Measurements from ENCODE around the gene TCF4. TPM values are rescaled to one million over a fixed set of nuclear protein-coding genes. Genes with fewer than 3 reads are reported as not detected.

Gene TCF4
- total RNA-seq, 1 donor from 2014 or later = 459 TPM

DNA sequence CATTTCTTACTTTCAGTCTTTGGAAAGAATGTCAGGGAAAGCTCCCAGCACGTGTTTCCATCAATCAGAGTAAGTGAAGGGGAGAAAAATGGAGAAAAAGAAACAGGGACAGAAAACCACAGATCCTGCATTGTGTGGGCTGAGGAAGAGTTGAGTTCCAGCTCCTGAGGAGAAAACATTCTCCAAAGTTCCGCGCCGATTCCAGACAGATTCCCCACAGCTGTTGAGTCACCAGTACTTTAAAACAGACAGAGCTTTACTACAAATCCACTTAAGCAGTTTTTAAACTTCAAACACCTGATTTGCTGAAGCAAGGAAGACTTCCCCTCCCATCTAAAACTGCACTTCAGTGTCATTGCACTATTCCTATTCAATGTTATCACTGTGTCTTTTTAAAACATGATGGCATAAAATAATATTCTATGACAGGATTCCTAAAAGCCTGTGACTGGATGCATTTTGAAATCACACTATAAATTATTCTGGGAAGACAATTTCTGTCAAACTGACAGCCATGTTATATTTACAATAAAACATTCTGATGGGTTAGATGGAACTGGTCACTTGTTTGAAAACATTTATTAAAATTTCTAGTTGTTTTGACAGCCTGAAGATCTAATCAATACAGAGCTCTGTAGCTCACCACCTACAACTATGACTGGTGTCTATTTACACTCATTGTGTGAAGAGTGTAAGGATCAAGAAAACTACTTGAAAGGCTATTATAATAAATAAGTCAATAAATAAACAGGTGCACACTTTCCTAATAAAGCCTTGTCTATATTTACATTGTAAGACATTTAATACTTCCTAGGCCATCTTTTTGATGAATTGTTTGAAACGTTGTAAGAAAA lies 40.9 kb downstream of the TCF4 start:
- DNase-seq (ENCODE audit: low read depth in 2 of 2) = no peak

DNA sequence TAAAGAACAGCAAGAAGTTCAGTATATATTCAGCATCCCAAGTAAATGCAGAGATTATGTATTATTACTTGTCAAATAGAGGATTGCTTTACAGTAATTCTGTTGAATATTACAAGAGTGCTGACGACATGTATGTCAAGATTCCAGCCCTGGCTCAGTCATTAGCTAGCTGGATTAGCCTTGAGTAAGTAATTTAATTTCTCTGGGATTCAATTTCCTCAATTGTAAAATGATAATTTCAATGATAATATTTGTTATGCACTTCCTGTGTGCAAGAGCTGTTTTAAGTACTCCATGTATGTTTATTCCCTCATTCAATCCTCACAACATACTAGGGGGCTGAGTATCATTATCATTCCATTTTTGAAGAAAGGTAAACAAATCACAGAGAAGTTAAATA lies 44.0 kb downstream of the TCF4 start:
- no peak for DNase-seq (ENCODE audit: low read depth in 2 of 2)

DNA sequence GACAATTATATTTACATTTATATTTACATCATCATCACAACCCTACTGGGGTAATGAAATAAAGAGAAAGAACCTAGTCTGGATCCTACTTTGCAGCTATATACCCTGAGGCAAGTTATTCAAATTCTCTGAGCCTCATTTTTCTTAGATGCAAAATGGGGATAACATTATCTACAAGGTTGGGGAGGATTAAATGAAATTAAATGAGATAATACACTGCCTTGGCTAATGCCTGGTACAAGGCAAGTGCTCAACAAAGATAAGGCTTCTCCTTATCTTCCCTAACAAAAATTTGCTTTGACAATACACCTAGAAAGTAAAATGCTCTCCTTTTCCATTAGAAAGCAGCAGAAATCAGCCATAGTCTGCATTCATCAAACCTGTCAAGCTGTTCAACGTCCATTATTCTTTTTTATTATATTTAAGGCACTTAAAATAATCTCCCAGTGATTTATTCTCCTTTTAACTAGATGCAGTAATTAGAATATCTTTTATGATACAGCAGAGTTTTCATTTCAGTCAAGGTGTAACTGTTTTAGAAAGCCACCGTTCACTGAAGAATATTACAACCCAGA lies 44.8 kb downstream of the TCF4 start:
- DNase-seq (ENCODE audit: low read depth in 2 of 2) = no peak

DNA sequence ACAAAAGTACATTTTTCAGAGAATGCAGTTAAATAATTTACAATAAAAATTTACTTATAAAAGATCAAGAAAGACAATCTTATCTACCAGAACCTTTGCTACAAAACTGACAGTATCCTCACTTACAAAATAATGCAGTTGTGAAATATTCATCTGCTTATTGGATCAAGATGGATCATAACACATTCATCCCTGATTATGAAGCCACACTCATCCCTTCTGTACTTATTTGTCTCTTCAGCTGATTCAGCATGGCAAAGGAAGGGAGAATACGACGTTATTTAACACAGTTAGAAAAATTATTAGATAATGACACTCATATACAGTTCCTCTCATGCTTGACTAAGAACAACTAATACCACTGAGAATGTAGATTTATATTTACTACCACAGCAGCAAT lies 46.4 kb downstream of the TCF4 start:
- no peak for DNase-seq (ENCODE audit: low read depth in 2 of 2)

DNA sequence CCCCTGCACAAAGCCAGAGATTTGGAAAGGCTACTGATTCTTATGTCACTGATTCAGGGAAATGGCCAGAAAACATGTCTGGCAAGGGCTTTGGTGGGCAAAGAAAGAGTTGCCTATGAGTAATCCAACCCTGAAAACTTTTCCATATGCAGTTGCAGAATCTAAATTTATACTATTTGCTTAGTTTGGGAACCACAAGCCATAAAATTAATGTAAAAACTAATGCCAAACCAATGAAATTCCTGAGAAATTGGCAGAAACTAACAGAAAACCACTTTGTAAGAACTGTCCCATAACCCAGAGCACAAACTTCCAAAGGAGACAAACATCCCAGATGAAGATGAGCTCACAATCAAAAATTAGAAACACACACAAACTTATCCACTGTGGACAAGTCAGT lies 48.8 kb downstream of the TCF4 start:
- no peak for DNase-seq (ENCODE audit: low read depth in 2 of 2)

DNA sequence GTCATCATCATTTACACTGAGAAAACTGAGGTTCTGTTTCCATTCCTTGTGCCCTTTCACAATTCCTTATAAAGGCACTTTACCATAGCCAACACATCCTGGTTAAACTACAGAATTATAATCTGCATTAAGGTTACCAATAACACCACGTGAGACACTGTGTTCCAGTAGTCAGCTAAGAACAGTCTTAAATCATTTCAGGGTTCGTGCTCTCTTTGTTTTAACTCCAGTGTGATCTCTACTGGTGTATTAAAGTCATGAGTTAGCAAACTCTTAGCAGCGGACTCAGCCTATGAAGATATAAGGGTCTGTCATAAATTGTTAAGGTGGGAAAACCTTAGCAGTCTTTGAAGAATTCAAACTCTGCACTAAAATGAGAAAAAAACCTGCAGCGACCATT lies 53.0 kb downstream of the TCF4 start:
- DNase-seq (ENCODE audit: low read depth in 2 of 2) = no peak

DNA sequence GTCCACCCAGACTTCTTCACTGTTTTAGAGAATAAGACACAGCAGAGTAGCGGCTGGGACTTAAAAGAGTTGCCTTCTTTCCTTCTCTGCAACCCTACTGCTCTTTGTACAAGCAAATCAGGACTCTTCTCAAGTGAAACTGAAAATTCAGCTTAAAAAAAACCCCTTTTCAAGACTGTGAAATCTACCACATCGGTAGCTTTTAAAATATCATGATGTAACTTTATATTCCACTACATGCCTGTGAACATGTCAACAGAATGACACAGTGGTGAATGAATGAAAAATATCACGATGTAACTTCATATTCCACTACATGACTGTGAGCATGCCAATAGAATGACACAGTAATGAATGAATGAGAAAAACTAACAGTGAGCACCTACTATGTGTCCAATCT lies 53.4 kb downstream of the TCF4 start:
- DNase-seq (ENCODE audit: low read depth in 2 of 2) = no peak

DNA sequence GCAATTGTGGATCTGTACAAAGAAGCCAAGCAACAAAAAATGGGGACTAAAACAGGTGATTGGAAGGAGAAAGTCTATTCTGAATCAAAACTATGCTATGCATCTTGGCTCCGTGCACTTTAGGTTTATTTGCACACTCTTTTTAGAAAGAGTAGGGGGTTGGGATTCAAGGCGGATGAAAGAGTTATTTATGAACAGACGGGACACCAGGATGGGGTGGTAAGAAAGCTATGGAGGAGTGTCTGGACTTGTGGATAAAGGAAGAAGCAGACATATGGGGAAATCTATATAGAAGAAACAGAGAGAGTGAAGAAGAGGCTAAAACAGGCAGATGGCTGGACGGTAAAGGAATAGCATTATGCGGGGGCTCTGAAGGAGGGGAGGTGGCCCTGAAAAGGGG lies 57.8 kb downstream of the TCF4 start:
- no peak for DNase-seq (ENCODE audit: low read depth in 2 of 2)

DNA sequence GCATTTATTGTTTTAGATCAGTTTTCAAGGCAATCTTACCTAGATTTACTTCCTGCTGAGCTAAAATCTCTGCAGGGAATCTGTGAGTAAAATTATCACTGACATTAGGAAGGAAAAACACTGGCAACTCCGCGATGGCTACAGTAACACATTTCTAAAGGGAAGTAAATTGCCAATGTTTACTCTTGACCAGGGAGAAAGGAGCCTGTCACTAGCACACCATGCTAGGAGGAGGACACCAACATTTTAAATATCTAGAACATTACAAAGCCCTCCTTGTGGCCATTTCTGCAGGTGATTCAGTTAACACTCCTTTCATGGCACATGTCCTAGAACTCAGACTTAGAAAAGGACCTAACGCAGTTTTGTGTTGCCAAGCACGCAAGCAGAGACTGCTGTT lies 58.4 kb downstream of the TCF4 start:
- DNase-seq (ENCODE audit: low read depth in 2 of 2) = no peak

DNA sequence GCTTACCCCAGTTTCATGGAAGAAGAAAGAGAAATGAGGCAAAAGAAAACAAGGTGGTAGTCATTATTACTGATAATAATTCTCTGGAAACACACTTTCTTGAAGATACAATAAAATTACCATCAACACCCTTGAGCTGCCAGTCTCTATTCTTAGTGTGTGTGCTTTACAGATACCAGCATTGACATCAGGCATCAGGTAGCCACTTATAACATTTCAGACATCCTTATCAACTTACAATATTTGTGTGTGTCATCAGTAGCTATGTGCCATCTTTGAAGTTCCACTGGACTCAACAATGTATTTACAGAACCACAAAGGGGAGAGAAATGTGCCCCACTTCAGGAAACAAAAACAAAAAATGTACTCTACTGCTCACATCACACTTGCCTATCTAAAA lies 62.1 kb downstream of the TCF4 start:
- no peak for DNase-seq (ENCODE audit: low read depth in 2 of 2)

DNA sequence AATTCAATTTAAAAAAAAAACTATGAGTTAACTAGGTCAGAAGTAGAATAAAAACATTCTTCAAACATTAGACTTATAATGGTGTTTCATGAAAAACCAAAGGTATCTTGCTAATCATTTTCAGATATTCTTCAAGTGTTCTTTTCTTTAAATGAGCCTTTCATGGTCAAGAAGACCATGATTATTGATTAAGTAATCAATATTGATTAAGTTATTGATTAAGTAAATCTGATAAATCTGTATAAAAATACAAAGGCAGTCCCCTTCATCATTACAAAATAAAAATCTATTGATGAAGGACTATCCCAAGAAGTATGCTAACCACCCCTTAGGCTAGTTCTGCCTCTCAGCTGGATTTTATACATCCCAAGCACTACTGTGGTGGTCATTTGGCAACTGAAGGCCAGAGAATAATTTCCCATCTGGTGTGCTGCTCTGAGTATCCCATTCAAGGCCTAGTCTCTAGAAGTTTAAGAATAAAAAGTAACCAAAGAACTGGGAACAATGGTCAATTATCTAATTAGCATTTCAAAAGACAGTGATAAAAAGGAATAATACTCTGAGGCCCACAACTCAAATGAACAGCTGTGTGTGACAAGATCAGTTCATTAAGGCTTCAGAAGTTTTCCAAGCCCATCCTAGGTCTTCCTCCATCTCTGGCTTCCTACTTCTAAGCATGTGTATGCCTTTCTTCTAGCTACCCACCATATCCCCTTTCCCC lies 63.5 kb downstream of the TCF4 start:
- no peak for DNase-seq (ENCODE audit: low read depth in 2 of 2)

DNA sequence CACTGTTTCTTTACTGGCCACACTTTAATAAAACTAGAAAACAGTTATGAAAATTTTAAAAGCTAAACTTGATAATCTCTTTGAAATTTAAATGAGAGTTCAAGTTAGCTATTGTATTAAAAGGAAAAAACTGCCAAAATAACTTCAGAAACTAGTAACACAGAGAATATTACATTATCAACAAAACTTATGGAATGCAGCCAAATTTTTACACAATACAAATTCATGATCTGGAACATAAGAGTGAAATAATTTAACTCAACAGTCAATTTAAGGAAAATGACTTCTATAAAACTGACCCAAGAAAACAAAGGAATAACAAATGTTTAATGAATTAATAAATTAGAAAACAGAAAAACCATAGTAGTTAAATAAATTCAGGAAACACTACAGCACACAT lies 65.0 kb downstream of the TCF4 start:
- DNase-seq (ENCODE audit: low read depth in 2 of 2) = peak in 1 of 2 donors; percentile 51

DNA sequence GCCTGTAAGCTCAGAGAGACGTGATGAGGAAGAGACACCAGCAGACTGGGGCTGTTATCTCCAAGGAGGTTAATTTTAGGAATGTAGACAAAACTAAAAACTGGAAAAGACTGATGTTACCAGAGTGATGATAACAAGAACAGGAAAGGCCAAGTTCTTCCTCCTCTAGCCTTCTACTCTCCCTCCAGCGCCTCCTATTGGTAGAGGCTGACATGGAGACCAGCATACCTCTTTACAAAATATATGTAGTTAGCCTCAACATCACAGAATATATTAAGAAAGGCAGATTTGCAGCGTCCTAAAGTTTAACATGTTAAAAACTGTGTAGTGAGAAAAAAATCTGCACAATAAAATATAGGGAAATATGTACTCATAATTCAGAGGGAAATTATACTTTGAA lies 66.0 kb downstream of the TCF4 start:
- no peak for DNase-seq (ENCODE audit: low read depth in 2 of 2)

DNA sequence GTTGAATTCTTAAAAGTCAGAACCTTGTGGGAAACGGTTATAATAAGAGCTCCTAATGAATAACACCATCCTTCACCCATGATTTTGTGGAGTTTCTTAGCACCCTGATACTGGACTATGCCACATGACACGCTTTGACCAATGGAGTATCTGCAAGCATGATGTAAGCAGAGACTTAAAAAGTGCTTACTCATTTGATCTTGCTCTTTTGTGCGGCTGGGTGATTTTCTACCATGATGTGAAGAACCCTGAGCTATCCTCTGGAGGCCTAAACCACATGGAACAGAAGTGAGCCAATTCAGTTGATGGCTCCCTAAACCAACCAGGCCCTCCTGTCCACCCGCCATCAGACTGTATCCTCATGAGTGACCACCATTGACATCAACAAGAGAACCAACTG lies 70.9 kb downstream of the TCF4 start:
- no peak for DNase-seq (ENCODE audit: low read depth in 2 of 2)

DNA sequence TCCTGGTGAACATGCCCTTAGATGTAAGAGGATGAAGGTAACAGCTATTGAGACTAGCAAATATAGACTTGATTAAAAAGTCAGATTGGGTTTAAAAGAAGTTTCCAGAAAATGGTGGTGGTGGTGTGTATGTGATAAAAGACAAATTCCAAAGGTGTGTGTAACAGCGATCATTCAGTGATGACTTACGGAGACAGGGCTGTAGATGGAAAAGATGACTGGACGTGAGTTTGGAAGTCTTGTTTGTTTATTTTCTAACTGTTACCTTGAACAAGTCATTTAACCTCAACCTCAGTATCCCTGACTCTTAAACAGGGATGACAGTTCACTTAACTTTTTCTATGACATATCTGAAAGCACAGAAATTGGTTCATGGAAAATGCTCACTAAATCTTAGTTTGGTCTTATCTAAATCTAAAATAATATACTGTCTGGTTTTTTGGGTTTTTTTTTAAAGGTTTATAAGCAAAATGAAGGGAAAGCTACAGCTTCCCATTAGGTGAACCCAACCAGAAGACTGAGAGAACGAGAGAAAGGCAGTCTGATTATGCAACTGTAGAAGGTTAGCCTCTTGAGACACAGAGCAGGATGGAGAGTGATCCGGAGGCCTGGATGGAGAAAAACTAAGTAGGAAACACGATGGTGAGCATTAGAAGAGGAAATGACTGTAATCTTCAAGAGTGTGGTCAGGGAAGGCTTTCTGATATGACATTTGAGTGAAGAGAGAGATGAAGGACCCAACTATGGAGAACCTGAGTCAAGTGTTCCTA lies 71.9 kb downstream of the TCF4 start:
- DNase-seq (ENCODE audit: low read depth in 2 of 2) = peak in 1 of 2 donors; percentile 48

DNA sequence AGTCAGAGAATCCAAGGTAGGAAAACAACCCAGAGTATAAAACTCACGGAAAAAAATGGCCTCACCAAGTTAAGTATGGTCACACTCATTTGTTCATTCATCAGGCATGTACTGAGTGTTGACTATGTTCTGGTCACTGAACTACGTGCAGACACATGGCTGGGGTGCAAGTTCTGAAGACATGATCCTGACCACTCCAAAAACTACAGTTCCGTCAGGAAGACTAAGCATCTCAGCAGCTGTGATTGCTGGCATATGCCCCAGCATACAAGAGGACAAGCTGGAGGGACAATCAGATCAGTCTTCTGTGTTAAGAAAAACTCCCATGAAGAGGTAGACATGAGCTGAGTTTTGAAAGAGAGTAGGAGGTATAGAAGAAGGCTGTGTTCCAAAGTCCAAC lies 72.8 kb downstream of the TCF4 start:
- DNase-seq (ENCODE audit: low read depth in 2 of 2) = no peak

DNA sequence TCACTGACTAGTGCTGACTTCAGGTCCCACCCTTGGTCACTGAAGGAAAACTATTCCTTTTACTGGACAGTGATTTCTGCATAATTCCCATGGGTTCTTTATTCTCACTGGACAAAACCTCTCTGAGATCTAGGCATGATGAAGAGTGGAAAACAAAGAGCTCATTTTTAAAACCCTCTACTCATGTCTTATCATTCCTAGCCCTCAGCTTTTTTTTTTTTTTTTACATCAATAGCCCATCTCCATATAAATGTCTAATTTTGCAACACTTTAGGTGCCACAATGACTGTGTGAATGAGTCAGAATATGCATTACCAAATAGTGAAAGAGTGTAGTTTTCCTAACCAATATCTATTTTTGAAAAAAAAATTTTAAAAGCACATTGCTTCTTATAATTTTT lies 74.8 kb downstream of the TCF4 start:
- no peak for DNase-seq (ENCODE audit: low read depth in 2 of 2)

DNA sequence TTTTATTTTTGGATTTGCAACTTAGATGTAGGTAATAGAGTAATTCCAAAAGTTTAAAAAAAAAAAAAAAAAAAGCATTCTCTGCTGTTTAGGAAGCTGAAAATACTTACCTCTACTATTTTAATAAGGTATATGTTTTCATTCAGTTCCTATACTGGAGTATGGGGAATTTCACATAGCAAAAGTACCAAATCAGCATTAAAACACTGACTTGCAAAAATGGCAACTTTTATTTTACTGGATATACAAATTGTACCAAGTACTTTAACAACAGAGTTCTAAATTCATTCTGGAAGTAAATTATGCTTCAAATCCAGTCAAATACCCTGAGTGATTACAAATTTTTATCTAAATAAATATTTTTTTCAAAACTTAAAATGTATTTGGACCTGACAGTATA lies 76.7 kb downstream of the TCF4 start:
- DNase-seq (ENCODE audit: low read depth in 2 of 2) = no peak

DNA sequence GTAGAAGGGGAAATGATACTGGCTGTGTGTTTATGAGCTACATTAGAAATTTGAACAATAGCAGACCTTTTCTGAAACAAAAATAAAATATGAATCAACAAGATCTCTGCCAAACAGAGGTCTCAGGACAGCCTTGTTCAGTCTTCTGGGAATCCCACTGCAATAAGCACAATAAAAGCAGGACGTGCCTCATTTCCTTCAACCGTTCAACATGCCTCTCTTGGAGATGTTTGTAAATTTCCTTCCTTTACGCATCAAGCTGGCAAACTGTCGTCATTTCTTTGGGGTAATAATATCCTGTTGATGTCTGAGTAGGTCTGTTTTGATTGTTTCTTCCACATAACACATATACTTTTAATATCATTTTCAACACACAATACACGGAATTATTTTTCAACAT lies 77.2 kb downstream of the TCF4 start:
- DNase-seq (ENCODE audit: low read depth in 2 of 2) = peak; percentile 99 to 100

DNA sequence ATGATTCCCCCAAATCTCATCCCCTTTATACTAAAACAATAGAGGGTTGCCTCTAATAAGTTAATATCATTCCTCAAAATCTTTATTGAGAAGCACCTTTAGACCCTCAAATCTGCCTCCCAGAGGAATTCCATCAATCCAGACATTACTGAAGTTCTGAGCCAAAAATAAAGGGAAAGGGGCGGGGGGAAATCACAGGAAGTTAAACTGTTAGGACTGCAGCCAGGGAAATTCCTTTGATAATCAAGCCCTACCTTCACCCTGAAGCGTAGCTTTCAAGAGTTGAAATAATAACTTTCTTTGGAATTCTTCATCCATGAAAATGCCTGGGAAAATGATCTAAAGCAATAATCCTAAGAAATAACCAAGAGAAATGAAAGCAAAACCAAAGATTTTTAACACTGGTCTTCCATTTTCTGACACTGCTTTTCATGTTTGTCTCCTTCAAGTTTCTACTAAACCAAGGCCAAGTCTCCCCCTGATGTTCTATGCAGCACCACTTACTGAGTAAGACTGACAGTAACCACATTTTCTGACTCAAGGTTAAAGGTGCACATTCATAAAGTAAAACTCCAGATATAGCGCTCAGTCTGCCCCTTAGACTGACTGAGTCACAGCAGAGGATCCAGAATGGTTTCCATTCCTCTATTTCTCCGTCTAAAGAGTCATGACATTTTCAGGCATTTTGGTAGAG lies 78.2 kb downstream of the TCF4 start:
- DNase-seq (ENCODE audit: low read depth in 2 of 2) = peak; percentile 79 to 92

DNA sequence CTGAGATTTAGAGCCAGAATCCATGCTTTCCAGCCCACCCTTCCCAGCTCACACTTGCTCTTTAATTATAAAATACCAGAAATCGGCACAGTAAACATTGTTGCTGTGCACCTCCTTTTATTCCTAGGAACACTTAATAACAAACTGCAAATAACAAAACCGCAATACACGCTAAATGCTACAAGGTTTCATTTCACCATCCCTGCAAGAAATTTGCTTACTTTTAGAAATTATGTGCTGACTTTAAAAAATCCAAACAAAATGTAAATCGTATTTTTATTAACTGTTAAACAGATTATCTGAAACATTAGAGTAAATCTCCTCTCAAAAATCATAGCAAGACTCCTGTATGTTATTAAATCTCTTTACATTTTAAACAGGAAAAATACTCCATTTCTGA lies 79.3 kb downstream of the TCF4 start:
- DNase-seq (ENCODE audit: low read depth in 2 of 2) = no peak

Measured in dermis microvascular lymphatic vessel endothelial cell (primary cell).